GM06990 (cell line): ENCODE results near the gene AGAP3.

ENCODE experiments used
- DNase-seq: peaks from one replicate; pipeline ENCODE4 v3.0.0-alpha.2; 2011; ENCODE audit not compliant: insufficient read length; ENCODE audit errors: extremely low read depth
- H3K27me3 ChIP-seq: replicated peaks from 2 replicates; pipeline ENCODE4 v1.6.0; 2011; ENCODE audit warnings: low read length; ENCODE audit not compliant: control insufficient read depth, insufficient read depth
- H3K36me3 ChIP-seq: 2 replicates; pipeline ENCODE4 v1.5.1; 2011; ENCODE audit warnings: low read length; ENCODE audit not compliant: control insufficient read depth, insufficient read depth
- H3K4me3 ChIP-seq: replicated peaks from 2 replicates; pipeline ENCODE4 v1.5.1; 2011; ENCODE audit warnings: low read depth, mild to moderate bottlenecking, control low read depth, low read length
- CTCF ChIP-seq: IDR thresholded peaks from 2 replicates; pipeline ENCODE4 v1.5.1; 2011; ENCODE audit warnings: low read length, control low read depth, mild to moderate bottlenecking, inconsistent platforms; ENCODE audit not compliant: insufficient read depth, poor library complexity, severe bottlenecking

AGAP3 gene

GRCh38 chr7:151172273-151173141 lies 86.2 kb downstream of the AGAP3 start:
- peak; percentile 100 for TF ChIP-seq CTCF
- Histone ChIP-seq H3K4me3 (no peak overlapping the region), H3K36me3 (no peaks in the 10 kb centered on the region), H3K27me3 (peaks cover 4% of the 10 kb centered on the region)
- peak; percentile 78 for DNase-seq

DNA sequence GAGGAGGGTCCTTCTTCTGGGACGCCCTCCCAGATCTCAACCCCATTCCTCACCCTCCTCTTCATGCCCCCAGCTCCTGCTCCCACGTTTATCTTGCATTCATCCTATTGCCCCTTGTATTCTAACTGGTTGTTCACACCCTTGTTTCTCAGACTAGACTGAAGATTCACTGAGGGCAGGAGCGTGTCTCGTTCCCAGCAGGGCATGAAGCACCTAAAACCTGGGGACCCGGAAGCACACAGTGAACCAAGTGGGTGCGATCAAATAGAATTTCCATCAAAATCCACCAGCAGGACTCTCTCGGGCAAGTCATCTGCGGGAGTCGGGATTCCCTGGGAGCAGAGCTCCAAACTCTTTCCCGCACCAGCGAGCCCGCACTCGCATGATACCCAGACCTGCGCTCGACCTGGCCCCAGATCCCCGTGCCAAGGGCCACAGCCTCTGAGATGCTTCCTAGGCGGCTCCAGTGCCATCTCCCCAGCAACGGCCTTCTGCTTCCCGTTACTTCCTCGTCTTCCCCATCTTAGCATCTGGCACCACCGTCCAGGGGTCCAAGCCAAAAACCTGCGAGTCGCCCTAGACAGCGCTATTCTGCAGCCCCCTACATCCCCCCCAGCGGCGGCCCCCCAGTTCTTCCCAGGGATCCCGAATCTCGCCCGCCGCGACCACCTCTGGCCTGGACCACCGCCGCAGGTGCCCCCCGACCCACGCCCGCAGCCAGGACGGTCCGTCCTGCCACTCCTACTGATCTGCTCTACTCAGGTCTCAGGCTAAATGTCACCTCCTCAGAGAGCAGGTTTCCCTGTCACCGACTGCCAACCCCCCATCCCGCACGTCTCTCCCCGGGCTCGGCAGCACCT lies 87.3 kb downstream of the AGAP3 start:
- DNase-seq, result no peak

GRCh38 chr7:151174246-151175046 lies 88.2 kb downstream of the AGAP3 start:
- H3K27me3 ChIP-seq, result no peaks in the 10 kb centered on the region

More for the DNA sequence above, 87.3 kb downstream of the AGAP3 start:
- no peak overlapping the region for H3K4me3 ChIP-seq
- peaks cover 2% of the 10 kb centered on the region; the same call in 1 of the 2 replicates for H3K27me3 ChIP-seq
- H3K36me3 ChIP-seq, result no peaks in the 10 kb centered on the region
- TF ChIP-seq CTCF, result no peak

GRCh38 chr7:151175047-151175792 lies 88.9 kb downstream of the AGAP3 start:
- no peak for TF ChIP-seq CTCF

More at GRCh38 chr7:151174246-151175046, 88.2 kb downstream of the AGAP3 start:
- no peak for TF ChIP-seq CTCF
- Histone ChIP-seq H3K36me3 (no peaks in the 10 kb centered on the region), H3K4me3 (no peak overlapping the region)
- no peak for DNase-seq

More at GRCh38 chr7:151175047-151175792, 88.9 kb downstream of the AGAP3 start:
- no peak overlapping the region for H3K4me3 ChIP-seq
- no peaks in the 10 kb centered on the region for H3K27me3 ChIP-seq
- no peaks in the 10 kb centered on the region for H3K36me3 ChIP-seq
- no peak for DNase-seq
